Measurements from ENCODE around the gene KIF1A. TPM values are rescaled to one million over a fixed set of nuclear protein-coding genes. Genes with fewer than 3 reads are reported as not detected.

Gene KIF1A
- total RNA-seq, 2 experiments from 2014 or later: 9.0 to 10.2 TPM

DNA sequence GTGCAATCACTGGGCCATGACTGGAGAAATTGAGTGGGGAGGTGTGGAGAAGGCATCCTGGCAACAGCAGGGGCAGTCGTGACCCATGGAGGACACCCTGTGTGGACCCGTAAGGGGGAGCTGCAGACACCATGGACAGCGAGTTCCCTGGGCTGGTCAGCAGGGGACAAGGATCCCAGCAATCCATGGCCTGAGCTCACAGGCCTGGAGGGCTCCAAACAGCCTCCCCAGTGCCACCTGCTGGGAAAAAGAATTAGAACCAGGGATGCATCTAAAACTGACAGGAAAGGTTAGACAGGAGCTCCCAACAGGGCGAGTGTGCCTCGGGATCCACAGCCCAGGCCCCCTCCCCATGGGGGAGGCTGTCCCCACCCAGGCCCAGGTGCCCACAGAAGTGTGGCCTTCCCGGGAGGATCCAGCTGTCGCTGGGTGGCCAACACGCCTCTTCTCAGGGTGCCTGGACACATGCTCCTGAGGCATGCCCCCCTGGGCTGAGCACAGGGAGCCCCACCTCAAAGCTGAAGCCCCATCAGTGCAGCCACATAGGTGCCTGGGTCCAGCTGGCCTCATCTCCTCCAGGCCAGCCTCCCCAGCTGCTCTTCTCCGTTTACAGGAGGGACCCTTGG lies 20.5 kb upstream of the KIF1A start:
- Mint-ChIP-seq H3K4me3 (no peak overlapping the region), H3K27ac (no peak overlapping the region), H3K36me3 (ENCODE audit: low read depth) (no peaks in the 10 kb centered on the region), H3K27me3 (no peaks in the 10 kb centered on the region), H3K9me3 (peaks cover 3% of the 10 kb centered on the region), H3K4me1 (ENCODE audit: low read depth) (no peaks in the 10 kb centered on the region)
- ATAC-seq (peak; percentile 49), DNase-seq (peak; percentile 49)
- POLR2A ChIA-PET: interaction anchor here (0.5 kb wide), 1 partner anchor 963 kb away, joined by 3 read pairs; no protein-coding TSS in a partner anchor
- TF ChIP-seq, protein P1, sequence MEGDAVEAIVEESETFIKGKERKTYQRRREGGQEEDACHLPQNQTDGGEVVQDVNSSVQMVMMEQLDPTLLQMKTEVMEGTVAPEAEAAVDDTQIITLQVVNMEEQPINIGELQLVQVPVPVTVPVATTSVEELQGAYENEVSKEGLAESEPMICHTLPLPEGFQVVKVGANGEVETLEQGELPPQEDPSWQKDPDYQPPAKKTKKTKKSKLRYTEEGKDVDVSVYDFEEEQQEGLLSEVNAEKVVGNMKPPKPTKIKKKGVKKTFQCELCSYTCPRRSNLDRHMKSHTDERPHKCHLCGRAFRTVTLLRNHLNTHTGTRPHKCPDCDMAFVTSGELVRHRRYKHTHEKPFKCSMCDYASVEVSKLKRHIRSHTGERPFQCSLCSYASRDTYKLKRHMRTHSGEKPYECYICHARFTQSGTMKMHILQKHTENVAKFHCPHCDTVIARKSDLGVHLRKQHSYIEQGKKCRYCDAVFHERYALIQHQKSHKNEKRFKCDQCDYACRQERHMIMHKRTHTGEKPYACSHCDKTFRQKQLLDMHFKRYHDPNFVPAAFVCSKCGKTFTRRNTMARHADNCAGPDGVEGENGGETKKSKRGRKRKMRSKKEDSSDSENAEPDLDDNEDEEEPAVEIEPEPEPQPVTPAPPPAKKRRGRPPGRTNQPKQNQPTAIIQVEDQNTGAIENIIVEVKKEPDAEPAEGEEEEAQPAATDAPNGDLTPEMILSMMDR (IDR thresholded peaks at IDR 0.05): peak; percentile 36
- CTCF ChIA-PET: interaction anchor here (0.6 to 3.5 kb wide), 9 partner anchors 9 to 74 kb away, joined by 3 to 18 read pairs (median 4); no protein-coding TSS in a partner anchor
- intact Hi-C loops (cut with micrococcal nuclease): no loop called here

DNA sequence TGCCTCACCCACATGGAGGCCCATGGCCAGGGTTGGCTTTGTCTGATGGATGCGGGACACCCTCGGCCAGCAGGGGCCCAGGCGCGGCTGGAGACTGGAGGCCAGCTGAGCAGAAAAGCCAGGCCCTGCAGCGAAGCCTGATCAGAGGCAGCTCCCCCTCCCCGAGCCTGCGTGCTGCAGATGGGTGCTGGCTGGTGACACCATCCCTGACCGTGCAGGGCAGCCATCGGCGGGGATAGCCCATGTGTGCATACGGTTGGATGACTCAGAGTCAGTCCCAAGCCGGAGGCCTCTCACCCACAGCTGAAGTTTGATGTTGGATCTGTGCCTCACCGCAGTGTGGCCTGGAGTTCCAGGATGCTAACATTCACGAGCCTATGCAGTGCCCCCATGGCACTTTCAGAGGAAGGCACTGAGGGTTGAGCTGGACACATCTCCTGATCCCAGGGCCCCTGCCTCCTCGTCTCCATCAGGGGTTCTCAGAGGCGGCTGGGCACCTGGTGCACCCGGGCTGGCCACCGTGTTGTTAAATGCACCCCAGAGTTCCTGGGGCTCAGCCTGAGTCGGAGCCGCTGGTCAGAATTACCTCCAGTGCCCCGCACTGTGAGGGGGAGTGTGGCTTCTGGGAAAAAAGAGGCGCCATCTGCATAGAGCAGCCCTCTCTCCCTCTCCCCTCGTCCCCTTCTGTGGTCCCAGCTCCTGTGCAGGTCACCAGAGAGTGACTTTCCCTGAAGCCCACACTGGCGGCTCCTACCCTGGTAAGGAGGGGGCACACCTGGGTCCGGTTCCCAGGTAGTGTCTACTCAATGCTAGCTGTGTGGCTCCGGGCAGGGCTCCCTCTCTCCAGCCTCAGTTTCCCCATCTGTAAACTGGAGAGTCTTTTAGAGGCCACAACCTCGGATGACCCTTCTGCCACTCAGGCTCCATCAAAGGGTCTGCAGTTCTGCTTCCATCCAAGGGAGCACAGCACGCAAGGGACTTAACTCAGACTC lies 19.4 kb upstream of the KIF1A start:
- Mint-ChIP-seq H3K27me3 (no peaks in the 10 kb centered on the region), H3K9me3 (no peaks in the 10 kb centered on the region), H3K4me3 (no peak overlapping the region), H3K27ac (no peak overlapping the region), H3K36me3 (ENCODE audit: low read depth) (no peaks in the 10 kb centered on the region), H3K4me1 (ENCODE audit: low read depth) (no peaks in the 10 kb centered on the region)
- POLR2A ChIA-PET: no interaction called here
- ATAC-seq (no peak), DNase-seq (no peak)
- intact Hi-C loops (cut with micrococcal nuclease): no loop called here
- CTCF ChIA-PET: interaction anchor here (1.0 to 3.5 kb wide), 4 partner anchors 11 to 21 kb away, joined by 4 to 18 read pairs (median 6); no protein-coding TSS in a partner anchor
- TF ChIP-seq, protein P1 (IDR thresholded peaks at IDR 0.05): no peak

DNA sequence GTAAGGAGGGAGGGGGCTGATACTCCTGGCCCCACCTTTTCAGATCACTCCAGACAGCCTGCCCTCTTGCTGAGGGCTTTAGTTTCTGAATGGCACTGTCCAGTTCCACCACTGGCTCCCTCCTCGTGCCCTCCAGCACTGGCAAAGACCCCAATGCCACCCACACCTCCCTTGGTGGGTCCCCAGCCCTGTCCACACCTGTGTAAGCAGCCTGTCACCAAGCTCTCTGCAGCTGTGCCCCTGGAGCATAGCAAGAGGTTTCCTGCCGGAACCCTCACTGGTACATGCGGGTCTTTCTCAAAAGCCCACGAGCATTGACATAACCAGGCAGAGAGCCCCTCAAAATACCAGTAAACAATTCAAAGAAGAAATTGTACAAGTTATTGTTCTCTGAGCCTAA lies 17.6 kb upstream of the KIF1A start:
- Mint-ChIP-seq H3K27ac (no peak overlapping the region), H3K4me3 (no peak overlapping the region), H3K4me1 (ENCODE audit: low read depth) (no peaks in the 10 kb centered on the region), H3K36me3 (ENCODE audit: low read depth) (no peaks in the 10 kb centered on the region), H3K9me3 (no peaks in the 10 kb centered on the region), H3K27me3 (no peaks in the 10 kb centered on the region)
- ChIA-PET CTCF (no interaction called here), POLR2A (interaction anchor here (0.6 kb wide), 1 partner anchor 60 kb away, joined by 3 read pairs; no protein-coding TSS in a partner anchor)
- no peak for DNase-seq
- ATAC-seq: no peak
- TF ChIP-seq, protein P1 (IDR thresholded peaks at IDR 0.05): no peak
- intact Hi-C loops (cut with micrococcal nuclease): no loop called here

DNA sequence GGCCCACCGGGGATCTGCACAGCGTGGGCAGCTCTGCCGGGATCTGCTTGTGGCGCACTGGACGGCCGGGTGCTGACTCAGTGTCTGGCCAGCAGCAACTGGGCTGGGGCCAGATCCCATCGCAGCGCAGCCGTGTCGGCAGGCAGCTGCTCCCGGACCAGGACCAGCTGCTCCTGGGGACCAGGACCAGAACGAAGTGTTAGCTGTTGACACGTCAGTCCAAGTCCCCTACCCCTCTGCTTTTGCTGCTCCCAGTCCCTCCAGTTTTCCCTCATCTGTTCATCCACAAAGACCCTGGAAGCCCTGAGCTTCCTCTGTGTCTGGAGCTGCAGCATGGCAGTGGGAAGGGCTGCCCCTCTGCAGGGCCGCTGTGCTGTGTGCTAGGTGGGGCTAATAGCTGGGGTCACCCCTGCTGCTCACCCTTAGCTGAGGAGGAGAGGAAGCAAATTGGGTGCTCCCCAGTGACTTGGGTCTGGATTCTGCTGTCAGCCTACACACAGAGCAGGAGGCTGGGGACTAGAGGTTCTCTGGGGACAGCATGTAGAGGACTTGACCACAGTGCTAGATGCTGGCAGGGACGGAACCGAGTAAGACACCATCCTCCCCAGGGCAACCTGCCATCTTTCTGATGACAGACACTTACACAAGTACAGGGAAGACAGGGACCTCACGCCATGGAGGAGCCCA lies 16.9 kb upstream of the KIF1A start:
- no peaks in the 10 kb centered on the region for H3K9me3 Mint-ChIP-seq
- no peak for ATAC-seq
- H3K27me3 Mint-ChIP-seq: no peaks in the 10 kb centered on the region
- H3K4me1 Mint-ChIP-seq (ENCODE audit: low read depth): no peaks in the 10 kb centered on the region
- ChIA-PET POLR2A (no interaction called here), CTCF (no interaction called here)
- no peak for DNase-seq
- no peak overlapping the region for H3K4me3 Mint-ChIP-seq
- intact Hi-C loops (cut with micrococcal nuclease): no loop called here
- no peak overlapping the region for H3K27ac Mint-ChIP-seq
- TF ChIP-seq, protein P1 (IDR thresholded peaks at IDR 0.05): no peak
- no peaks in the 10 kb centered on the region for H3K36me3 Mint-ChIP-seq (ENCODE audit: low read depth)
